ENCODE data around the gene DESI1.
"Not testable (repeated sequence)": the region's sequence is repeated elsewhere in the genome, so short reads cannot be mapped to it uniquely, and the experiment has no call there.

Gene DESI1

DNA sequence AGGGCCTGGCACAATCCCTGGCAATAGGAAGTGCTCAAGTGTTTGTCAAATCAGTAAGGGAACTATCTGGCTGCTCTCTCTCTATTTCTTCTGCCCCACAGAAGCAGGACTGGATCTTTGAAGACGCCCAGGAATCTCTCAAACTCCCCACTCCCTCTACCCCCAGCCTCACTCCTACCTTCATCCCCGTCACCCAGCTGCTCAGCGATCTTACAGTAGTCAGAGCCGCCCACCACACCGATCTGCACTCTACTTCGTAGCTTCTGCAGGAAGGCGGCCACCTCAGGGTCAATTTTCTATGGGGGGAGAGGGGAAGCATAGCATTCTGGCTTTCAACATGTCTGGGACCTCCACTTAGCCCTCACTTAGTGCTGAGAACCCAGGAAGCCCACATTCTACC is 34.9 kb downstream of the DESI1 start:
- TF ChIP-seq POLR2A (IDR thresholded peaks at IDR 0.05; ENCODE audit: low read depth, low read length) = no peak
- DNase-seq (ENCODE audit: insufficient read length, low spot score) = no peak
- FAIRE-seq = no peak

DNA sequence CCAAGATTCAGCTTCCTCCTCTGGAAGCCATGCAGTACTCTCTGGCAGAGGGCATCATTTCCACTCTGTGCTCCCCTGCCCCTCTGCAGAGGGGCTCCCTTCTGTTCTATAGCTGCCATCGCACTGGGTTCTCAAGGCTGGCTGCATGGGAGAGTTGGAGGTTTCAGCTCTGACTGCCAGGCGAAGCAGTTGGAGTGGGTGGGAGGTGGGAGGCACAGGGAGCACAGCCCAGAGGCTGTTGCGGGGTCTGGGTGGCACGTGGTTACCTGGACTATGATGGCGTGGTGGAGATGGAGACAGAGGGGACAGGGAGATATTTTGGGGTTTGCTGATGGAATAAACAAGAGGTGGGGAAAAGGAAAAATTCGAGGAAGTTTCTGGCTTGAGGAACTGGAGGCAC is 36.0 kb downstream of the DESI1 start:
- TF ChIP-seq POLR2A (IDR thresholded peaks at IDR 0.05; ENCODE audit: low read depth, low read length) = no peak
- FAIRE-seq (no peak), DNase-seq (ENCODE audit: insufficient read length, low spot score) (no peak)

DNA sequence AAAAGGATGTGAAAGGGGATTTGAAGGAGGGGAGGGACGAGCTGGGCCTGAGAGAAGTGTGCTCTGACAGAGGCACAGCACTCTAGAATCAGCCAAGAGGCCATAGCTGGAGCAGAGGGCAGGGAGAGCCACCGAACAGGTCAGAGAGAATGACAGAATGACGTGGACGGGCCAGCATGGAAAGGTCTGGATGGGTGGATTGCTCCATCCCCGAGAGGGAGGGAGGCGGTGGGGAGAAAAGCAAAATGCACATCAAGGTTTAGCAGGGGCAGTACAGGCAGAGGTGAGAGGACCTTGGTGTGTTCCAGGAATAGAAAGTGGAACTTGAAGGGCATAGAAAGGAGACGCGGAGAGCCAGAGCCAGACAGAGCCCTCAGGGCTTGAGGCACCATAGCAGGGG is 38.1 kb downstream of the DESI1 start:
- no peak for TF ChIP-seq POLR2A (IDR thresholded peaks at IDR 0.05; ENCODE audit: low read depth, low read length)
- DNase-seq (ENCODE audit: insufficient read length, low spot score) = no peak
- FAIRE-seq = no peak

DNA sequence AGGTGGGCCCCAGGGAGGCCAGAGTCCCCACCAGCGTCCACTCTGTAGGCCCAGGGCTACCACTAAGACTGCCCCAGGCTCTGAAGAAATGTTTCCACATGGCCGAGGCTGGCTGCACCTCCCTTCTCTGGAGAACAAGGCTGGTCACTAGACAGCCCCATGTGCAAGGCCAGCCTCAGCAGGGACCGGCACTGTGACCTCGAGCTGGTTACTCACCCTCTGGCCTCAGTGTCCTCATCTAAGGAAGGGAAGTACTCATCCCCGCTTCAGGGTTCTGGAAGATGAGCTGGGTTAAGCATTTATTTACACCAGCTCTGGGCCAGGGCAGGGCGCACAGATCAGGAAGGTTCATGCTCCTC is 40.9 kb downstream of the DESI1 start:
- FAIRE-seq = no peak
- no peak for TF ChIP-seq POLR2A (IDR thresholded peaks at IDR 0.05; ENCODE audit: low read depth, low read length)
- no peak for DNase-seq (ENCODE audit: insufficient read length, low spot score)

DNA sequence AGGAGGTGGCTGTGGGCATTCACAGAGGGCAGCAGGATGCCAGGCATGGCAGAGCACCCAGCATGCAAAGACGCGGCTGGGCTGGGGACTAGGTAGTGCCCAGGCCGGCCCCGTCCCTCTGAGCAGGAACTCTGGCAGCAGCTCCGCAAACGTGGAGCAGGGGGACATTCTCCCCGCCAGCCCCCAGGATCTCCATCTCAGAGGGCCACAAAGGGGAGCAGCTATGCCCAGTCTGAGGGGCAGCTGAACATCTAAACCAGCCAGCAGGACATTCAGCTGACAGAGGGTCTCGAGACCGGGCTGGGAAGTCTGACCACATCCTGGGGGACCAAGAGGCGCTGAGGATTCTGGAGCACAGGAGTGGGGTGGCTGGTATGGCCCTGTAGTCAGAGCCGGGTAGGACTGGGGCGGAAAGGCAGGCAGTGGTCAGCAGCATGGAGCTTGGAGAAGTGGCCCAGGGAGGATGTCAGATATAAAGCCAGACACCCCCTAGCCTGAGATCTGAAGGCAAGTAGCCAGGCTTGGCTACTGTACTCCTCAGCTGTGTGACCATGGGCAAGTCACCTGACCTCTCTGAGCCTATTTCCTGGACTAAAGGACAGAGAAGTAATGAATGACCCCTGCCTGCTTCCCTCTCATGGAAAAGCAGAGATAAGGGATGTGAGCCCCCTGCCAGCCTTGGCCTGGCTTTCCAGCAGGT is 41.4 kb downstream of the DESI1 start:
- DNase-seq (ENCODE audit: insufficient read length, low spot score) = no peak
- no peak for FAIRE-seq
- no peak for TF ChIP-seq POLR2A (IDR thresholded peaks at IDR 0.05; ENCODE audit: low read depth, low read length)

DNA sequence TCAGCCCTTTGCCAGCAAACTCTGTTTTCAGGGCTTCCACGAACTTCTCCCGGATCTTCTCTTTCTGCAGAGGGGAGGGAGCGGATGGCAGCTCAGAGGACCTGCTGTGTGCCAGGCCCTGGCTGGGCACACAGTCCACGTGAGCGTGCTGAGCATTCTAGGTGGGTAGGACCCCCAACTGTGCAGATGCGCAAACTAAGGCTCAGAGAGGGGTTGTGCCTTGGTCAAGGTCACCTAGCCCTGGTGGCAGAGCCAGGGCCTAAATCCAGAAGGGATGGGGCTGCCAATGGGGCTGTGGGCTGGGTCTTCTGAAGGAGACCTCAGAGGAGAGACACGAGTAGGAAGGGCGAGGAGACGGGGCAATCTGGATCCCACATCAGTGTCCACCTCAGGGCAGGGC is 42.0 kb downstream of the DESI1 start:
- DNase-seq (ENCODE audit: insufficient read length, low spot score) (no peak), FAIRE-seq (no peak)
- TF ChIP-seq POLR2A (IDR thresholded peaks at IDR 0.05; ENCODE audit: low read depth, low read length) = no peak

DNA sequence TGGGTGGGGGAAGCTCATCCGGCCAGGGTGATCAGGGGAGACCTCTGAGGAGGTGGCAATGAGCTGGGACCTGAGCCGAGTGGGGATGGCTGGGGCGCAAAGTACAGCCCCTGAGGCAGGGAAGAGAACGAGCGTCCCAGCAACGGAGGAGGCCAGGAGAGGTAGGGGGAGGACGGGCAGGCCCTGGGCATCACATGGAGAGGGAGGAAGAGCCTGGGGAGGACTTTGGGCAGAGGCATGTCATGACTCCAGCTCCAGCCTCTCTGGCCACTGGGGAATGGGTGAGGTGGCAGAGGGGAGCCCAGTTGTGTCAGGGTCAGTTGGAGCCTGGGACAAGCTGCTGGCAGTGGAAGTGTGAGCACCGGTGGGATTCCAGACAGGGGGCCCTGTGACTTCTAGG is 42.7 kb downstream of the DESI1 start:
- no peak for TF ChIP-seq POLR2A (IDR thresholded peaks at IDR 0.05; ENCODE audit: low read depth, low read length)
- no peak for FAIRE-seq

DNA sequence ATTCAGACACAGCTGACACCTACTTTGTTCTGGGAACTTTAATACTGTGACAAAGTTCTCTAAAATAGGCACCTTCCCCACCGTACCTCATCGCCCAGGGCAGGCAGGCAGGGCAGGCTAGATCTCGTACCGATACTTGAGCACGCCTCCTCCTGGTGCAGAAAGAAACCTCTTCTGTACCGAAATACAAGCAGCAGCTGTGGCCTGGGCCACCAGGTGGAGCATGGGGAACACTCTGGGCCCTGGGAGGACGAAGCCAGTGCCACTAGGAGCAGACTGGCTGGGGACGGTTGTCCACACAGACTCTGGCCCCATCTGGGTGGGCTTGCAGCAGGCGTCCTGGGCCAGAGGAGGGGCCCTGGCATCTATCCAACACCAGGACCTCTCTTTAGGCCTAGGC is 44.0 kb downstream of the DESI1 start:
- no peak for FAIRE-seq
- DNase-seq (ENCODE audit: insufficient read length, low spot score) = no peak

More for the DNA sequence above, 42.7 kb downstream of the DESI1 start:
- no peak for DNase-seq (ENCODE audit: insufficient read length, low spot score)

DNA sequence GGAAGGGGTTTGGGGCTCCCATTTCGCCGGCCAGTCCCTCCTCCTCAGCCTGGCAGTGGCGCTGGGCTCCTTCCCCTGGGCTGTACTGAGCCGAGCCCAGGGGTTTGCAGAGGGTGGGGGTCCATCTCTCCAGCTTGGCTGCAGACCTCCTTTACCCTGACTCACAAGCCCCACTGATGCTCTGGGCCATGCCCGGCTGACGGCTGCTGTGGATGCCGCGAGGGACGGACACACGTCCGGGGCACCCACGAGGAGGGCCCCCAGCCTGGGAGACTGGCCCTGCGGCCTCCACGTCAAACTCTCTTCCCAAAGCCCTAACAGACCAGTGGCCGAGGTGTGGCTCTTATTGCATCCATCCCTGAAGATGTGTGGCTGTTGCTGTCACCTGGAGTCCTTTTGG is 45.3 kb downstream of the DESI1 start:
- no peak for FAIRE-seq
- no peak for TF ChIP-seq POLR2A (IDR thresholded peaks at IDR 0.05; ENCODE audit: low read depth, low read length)
- no peak for DNase-seq (ENCODE audit: insufficient read length, low spot score)

More for the DNA sequence above, 44.0 kb downstream of the DESI1 start:
- no peak for TF ChIP-seq POLR2A (IDR thresholded peaks at IDR 0.05; ENCODE audit: low read depth, low read length)

DNA sequence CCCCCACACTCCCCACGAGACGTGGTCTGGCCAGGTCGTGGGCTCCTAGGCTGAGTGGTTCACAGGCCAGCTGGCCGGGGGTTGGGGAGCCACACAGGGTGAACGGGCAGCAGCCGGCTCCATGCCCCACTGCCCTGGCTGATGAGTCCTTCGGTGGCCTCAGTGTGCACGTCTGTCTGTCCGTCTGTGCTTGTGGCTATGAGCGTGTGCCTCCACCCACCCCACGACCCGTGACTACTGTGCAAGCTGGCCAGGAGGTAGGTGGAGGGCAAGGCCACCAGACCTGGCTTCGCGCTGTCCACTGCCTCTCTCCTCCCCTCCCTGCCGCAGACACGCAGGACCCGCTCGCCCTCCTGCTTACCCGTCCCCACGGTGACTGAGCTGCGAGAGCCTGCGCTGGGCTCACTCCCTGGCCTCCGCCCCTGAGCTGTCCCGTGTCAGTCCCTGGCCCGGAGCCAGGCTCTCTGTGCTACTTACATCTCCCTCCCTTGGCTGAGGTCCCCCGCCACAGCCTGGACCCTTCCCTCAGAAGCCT is 45.9 kb downstream of the DESI1 start:
- FAIRE-seq = no peak
- DNase-seq (ENCODE audit: insufficient read length, low spot score) = no peak
- no peak for TF ChIP-seq POLR2A (IDR thresholded peaks at IDR 0.05; ENCODE audit: low read depth, low read length)

DNA sequence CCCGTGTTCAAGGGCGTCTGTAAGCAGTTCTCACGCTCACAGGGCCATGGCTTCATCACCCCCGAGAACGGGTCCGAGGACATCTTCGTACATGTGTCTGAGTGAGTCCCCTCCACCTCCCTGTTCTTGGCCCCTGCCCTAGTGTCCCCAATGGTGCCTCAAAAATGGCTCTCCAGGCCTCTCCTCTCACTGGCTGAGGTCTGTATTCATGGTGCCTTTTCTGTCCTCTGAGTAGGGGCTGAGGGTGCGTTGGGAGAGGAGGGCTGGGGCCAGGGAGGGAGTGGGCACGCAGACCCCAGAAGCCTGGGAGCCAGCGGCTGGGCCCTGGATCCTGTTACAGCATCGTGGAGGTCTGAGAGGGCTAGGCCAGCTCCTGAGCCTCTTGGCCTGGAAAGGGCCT is 47.2 kb downstream of the DESI1 start:
- no peak for DNase-seq (ENCODE audit: insufficient read length, low spot score)
- no peak for FAIRE-seq
- no peak for TF ChIP-seq POLR2A (IDR thresholded peaks at IDR 0.05; ENCODE audit: low read depth, low read length)

DNA sequence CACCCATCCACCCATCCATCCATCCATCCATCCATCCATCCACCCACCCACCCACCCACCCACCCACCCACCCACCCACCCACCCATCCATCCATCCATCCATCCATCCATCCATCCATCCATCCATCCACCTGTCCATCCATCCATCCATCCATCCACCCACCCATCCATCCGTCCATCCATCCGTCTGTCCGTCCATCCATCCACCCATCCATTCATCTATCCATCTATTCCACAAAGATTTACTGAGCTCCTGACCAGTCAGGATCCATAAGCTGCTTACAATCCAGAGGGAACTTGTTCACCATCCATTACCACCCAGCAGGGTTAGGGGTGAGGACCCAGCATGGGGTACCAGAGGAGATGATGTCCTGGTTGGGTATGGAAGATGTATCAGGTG is 48.5 kb downstream of the DESI1 start:
- not testable (repeated sequence) for FAIRE-seq; DNase-seq (ENCODE audit: insufficient read length, low spot score)

DNA sequence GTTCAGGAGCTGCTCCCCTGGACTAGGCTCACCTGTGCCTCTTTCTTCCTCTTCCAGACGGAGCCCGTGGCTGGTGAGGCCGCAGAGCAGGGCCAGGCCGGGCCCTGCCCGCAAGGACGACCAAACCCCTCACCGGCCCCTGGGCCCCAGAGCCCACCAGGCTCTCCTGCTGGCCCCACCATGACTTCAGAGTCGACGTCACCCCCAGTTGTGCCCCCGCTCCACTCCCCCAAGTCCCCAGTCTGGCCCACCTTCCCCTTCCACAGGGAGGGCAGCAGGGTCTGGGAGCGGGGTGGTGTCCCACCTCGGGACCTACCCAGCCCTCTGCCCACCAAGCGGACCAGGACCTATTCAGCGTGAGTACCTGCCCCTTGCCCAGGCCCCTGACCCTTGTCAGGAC is 49.1 kb downstream of the DESI1 start:
- TF ChIP-seq POLR2A (IDR thresholded peaks at IDR 0.05; ENCODE audit: low read depth, low read length) = no peak
- DNase-seq (ENCODE audit: insufficient read length, low spot score) = no peak
- FAIRE-seq = no peak

DNA sequence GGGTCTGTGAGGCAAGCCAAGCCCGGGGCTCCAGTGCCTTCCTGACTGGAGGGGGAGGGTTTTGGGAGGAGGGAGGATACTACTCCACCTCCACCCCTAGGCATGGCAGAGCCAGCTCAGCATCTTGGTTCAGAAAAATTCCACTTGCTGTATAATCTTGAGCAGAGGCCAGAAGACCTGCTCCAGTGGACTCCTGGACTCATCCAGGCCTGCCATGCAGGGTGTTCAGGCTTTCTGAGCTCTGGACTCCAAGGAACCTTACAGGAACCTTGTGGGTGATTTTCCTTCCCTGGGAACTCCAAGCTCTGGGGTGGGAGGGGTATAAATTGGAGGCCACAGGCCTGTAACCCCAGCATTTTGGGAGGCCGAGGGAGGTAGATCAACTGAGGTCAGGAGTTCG is 50.6 kb downstream of the DESI1 start:
- TF ChIP-seq POLR2A (IDR thresholded peaks at IDR 0.05; ENCODE audit: low read depth, low read length) = no peak
- no peak for FAIRE-seq
- DNase-seq (ENCODE audit: insufficient read length, low spot score) = no peak

DNA sequence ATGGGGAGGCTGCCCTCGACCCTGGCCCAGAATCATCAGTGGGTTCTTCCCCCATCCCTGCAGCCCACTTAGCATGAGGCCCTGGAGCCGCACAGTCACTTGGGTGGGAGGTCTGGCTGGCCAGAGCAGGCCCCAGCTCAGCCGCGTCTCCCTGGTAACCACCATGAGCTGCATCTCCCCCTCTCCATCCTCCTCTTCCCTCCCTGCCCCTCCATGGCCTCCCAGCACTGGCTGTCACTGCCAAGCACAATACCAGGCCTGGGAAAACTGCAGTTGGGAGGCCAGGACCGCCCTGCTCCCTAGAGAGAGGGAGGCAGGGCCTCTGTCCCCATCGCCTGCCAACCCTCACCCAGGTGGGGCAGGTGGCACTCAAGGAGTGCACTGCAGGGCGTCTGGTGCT is 52.0 kb downstream of the DESI1 start:
- no peak for DNase-seq (ENCODE audit: insufficient read length, low spot score)
- TF ChIP-seq POLR2A (IDR thresholded peaks at IDR 0.05; ENCODE audit: low read depth, low read length) = no peak
- FAIRE-seq = no peak

DNA sequence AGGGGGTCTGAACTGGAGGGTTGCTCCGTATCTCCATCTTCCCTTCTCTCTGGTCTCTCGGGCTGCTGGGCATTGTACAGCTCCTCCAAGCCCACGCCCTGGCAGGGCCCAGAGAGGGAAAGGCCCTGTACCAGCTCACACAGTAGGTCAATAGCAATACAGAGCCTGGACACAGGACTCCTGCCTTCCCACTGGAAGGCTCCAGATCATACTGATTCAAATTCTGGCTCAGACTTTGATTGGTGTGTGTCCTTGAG is 53.4 kb downstream of the DESI1 start:
- DNase-seq (ENCODE audit: insufficient read length, low spot score) (no peak), FAIRE-seq (no peak)
- no peak for TF ChIP-seq POLR2A (IDR thresholded peaks at IDR 0.05; ENCODE audit: low read depth, low read length)
